IMR-90 (cell line): Measurements from ENCODE around the gene NLRC3. TPM values are rescaled to one million over a fixed set of nuclear protein-coding genes. Genes with fewer than 3 reads are reported as not detected.

ENCODE experiments used
- BHLHE40 ChIP-seq: fragments of 150-350 bp; IDR thresholded peaks from 2 replicates; pipeline ENCODE4 v1.6.1; 2016; ENCODE audit warnings: mild to moderate bottlenecking, low read depth, low read length
- USF2 ChIP-seq: fragments of 150-350 bp; IDR thresholded peaks from 2 replicates; pipeline ENCODE4 v1.6.1; 2017; ENCODE audit warnings: mild to moderate bottlenecking, antibody characterized with exemption, low read length, low read depth
- polyA plus RNA-seq, 3 experiments: library from polyadenylated mRNA; depleted of rRNA; stranded (reverse); fragments of >200 nt; gene quantifications; 2 replicates each; pipeline ENCODE4 v1.2.3, GENCODE V29; 2012; ENCODE audit warnings: low replicate concordance in 1 of 3
- total RNA-seq: library from RNA; depleted of rRNA; stranded (reverse); fragments of >200 nt; gene quantifications from 2 replicates; pipeline ENCODE4 v1.2.3, GENCODE V29; 2012

Gene NLRC3
- total and polyA plus RNA-seq, 2 of the 4 experiments (the other 2 are of a cell fraction) = not detected

DNA sequence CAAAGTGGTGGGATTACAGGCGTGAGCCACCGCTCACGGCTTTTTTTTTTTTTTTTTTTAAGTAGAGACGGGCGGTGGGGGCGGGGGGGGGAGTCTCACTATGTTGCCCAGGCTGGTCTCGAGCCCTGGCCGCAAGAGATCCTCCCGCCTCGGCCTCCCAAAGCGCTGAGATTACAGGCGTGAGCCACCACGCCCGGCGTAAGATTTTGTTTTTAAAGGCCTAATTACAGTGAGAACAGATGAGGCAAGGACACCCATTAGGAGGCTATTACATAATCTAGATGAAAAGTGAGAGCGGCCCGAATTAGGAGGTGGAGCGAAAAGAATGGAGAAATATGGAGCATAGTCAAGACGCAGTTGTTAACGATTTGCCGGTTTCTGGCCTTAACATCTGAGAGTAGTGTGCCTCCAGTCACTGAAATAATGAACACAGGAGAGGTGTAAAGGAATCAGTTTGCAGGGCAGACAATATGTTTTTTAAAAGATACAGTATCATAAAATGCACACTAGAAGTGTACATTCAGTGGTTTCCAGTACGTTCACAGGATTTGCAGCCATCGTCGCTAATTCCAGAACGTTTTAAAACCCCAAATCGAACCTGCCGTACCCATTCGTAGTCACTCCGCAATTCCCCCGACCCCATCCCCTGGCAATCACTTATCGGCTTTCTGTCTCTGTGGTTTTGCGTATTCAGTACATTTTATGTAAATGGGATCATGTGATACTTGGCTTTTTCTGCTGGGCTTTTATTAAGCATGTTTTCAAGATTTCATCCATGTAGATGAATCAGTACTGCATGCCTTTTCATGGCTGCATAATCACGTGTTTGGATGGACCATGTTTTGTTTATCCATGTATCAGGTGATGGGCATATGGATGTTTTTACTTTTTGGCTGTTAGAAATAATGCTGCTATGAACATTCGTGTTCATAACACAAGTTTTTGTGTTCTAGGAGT is 35.6 kb upstream of the NLRC3 start (continued):
- TF ChIP-seq USF2 (no peak), BHLHE40 (no peak)
